ENCODE measurements around the gene PCSK9. TPM values are rescaled to one million over a fixed set of nuclear protein-coding genes. Genes with fewer than 3 reads are reported as not detected.

The PCSK9 gene
- total RNA-seq (not detected), polyA plus RNA-seq (under 1 TPM in 2 of 3 donors, not detected in 1; under 0.01 to 0.03 TPM)
- long read RNA-seq, donor 1: 0 reads
- long read RNA-seq, donor 2: 0 reads

- intact Hi-C loops (cut with DNase I): no loop called here
- Histone ChIP-seq H3K9me3 (no peaks in the 10 kb centered on the region), H3K27ac (no peak within 1 kb of the TSS), H3K4me3 (peak within 1 kb of the TSS; percentile 44), H3K4me1 (peaks cover 6% of the 10 kb centered on the region), H3K27me3 (ENCODE audit: insufficient read depth in 3 of 3, low read length in 2 of 3) (peaks cover 0 to 54% (median 8%) of the 10 kb centered on the region in 3 donors), H3K36me3 (ENCODE audit: insufficient read depth in 1 of 2, low read depth in 1 of 2) (no peaks in the 10 kb centered on the region)
- TF ChIP-seq CTCF (IDR thresholded peaks at IDR 0.05): no peak
- 1 to 2% (median 2%) methylated on average over 60 to 67 of the region's 67 CpGs for WGBS, 3 donors
- DNase-seq (no peak), ATAC-seq (peak; percentile 60 to 81 (median 71))
Measured at GRCh38 chr1:55039342-55040082, at the start of gene PCSK9. Gene PCSK9 (plus strand): TSS chr1:55039548. CDS start chr1:55039838, 290 bp downstream.

- Histone ChIP-seq H3K9me3 (no peaks in the 10 kb centered on the region), H3K27ac (no peak overlapping the region), H3K27me3 (ENCODE audit: insufficient read depth in 3 of 3, low read length in 2 of 3) (no peaks in the 10 kb centered on the region), H3K36me3 (ENCODE audit: insufficient read depth in 1 of 2, low read depth in 1 of 2) (no peaks in the 10 kb centered on the region), H3K4me3 (no peak overlapping the region), H3K4me1 (no peaks in the 10 kb centered on the region)
- intact Hi-C loops (cut with DNase I): no loop called here
- 72 to 75% (median 74%) methylated on average over 12 to 13 of the region's 13 CpGs for WGBS, 3 donors
- no peak for DNase-seq
- no peak for TF ChIP-seq CTCF (IDR thresholded peaks at IDR 0.05)
- no peak for ATAC-seq
Measured at GRCh38 chr1:54989968-54990810, 49.2 kb upstream of the PCSK9 start.

GRCh38 chr1:54990916-54991315, 48.4 kb upstream of the PCSK9 start:
- H3K4me1 ChIP-seq: no peaks in the 10 kb centered on the region
- WGBS, 3 donors: 71 to 80% (median 73%) methylated on average over 4 of the region's 4 CpGs
- H3K27ac ChIP-seq: no peak overlapping the region
- H3K4me3 ChIP-seq: no peak overlapping the region
- H3K27me3 ChIP-seq (ENCODE audit: insufficient read depth in 3 of 3, low read length in 2 of 3): no peaks in the 10 kb centered on the region
- DNase-seq: no peak
- H3K9me3 ChIP-seq: no peaks in the 10 kb centered on the region
- no peak for TF ChIP-seq CTCF (IDR thresholded peaks at IDR 0.05)
- no peaks in the 10 kb centered on the region for H3K36me3 ChIP-seq (ENCODE audit: insufficient read depth in 1 of 2, low read depth in 1 of 2)
- ATAC-seq: no peak
- intact Hi-C loops (cut with DNase I): no loop called here

- no peak for ATAC-seq
- no peak for TF ChIP-seq CTCF (IDR thresholded peaks at IDR 0.05)
- H3K27me3 ChIP-seq (ENCODE audit: insufficient read depth in 3 of 3, low read length in 2 of 3): peaks cover 0 to 2% (median 0%) of the 10 kb centered on the region in 3 donors
- intact Hi-C loops (cut with DNase I): no loop called here
- H3K36me3 ChIP-seq (ENCODE audit: insufficient read depth in 1 of 2, low read depth in 1 of 2): no peaks in the 10 kb centered on the region
- DNase-seq: no peak
- 54 to 64% (median 59%) methylated on average over 12 of the region's 12 CpGs for WGBS, 3 donors
- no peak overlapping the region for H3K27ac ChIP-seq
- H3K4me3 ChIP-seq: no peak overlapping the region
- no peaks in the 10 kb centered on the region for H3K4me1 ChIP-seq
- H3K9me3 ChIP-seq: no peaks in the 10 kb centered on the region
Measured at GRCh38 chr1:54991939-54992338, 47.4 kb upstream of the PCSK9 start.
